ENCODE measurements around the gene MIGA1.

The MIGA1 gene

GRCh38 chr1:77925956-77926355, 146.5 kb downstream of the MIGA1 start:
- DNase-seq, result no peak

- DNase-seq, result no peak
Measured at GRCh38 chr1:77926561-77927357, 147.3 kb downstream of the MIGA1 start.

- no peak for DNase-seq
Measured at GRCh38 chr1:77927414-77927813, 148.0 kb downstream of the MIGA1 start.

Data from amniotic stem cell (primary cell).